Stimulated activated CD4-positive, alpha-beta T cell treated with anti-CD3 and anti-CD28 coated beads, TNF-alpha, amount 100 ng/mL, for 48 hours (primary cell): ENCODE data around the gene KIF3A.

Experiments used
- DNase-seq, 3 donors: peaks; one replicate each; pipeline ENCODE4 v3.0.0-alpha.2; 2020; ENCODE audit warnings: low read depth in 3 of 3

Gene KIF3A

GRCh38 chr5:132770476-132771159 is 33.3 kb upstream of the KIF3A start:
- DNase-seq = no peak

- no peak for DNase-seq
Measured at GRCh38 chr5:132768485-132768868, 31.1 kb upstream of the KIF3A start.

GRCh38 chr5:132767150-132767549 is 29.8 kb upstream of the KIF3A start:
- DNase-seq = no peak

- no peak for DNase-seq
Measured at GRCh38 chr5:132766806-132767055, 29.4 kb upstream of the KIF3A start.

- no peak for DNase-seq
Measured at GRCh38 chr5:132766020-132766805, 28.9 kb upstream of the KIF3A start.

- DNase-seq = no peak
Measured at GRCh38 chr5:132765311-132766019, 28.1 kb upstream of the KIF3A start.

GRCh38 chr5:132764671-132765238 is 27.4 kb upstream of the KIF3A start:
- DNase-seq = no peak

- no peak for DNase-seq
Measured at GRCh38 chr5:132764051-132764450, 26.7 kb upstream of the KIF3A start.

- no peak for DNase-seq
Measured at GRCh38 chr5:132763181-132764036, 26.1 kb upstream of the KIF3A start.

GRCh38 chr5:132762246-132763000 is 25.1 kb upstream of the KIF3A start:
- no peak for DNase-seq

GRCh38 chr5:132761321-132762240 is 24.2 kb upstream of the KIF3A start:
- DNase-seq = no peak

- no peak for DNase-seq
Measured at GRCh38 chr5:132760601-132761317, 23.4 kb upstream of the KIF3A start.

- no peak for DNase-seq
Measured at GRCh38 chr5:132760049-132760420, 22.7 kb upstream of the KIF3A start.

- no peak for DNase-seq
Measured at GRCh38 chr5:132759114-132760048, 22.0 kb upstream of the KIF3A start.

GRCh38 chr5:132758451-132758850 is 21.1 kb upstream of the KIF3A start:
- DNase-seq = no peak

- DNase-seq = no peak
Measured at GRCh38 chr5:132756542-132756941, 19.2 kb upstream of the KIF3A start.

- DNase-seq = no peak
Measured at GRCh38 chr5:132754947-132755346, 17.6 kb upstream of the KIF3A start.

GRCh38 chr5:132754111-132754510 is 16.8 kb upstream of the KIF3A start:
- no peak for DNase-seq
